Calu3 (cell line): Measurements from ENCODE around the gene RET. TPM values are rescaled to one million over a fixed set of nuclear protein-coding genes. Genes with fewer than 3 reads are reported as not detected.

Experiments
- BruUV-seq: library from RNA; stranded (reverse); fragments of 400-500 nt; replicated peaks from 2 replicates; lab custom pipeline; 2021; lab: Mats Ljungman, UMichigan
- CTCF ChIA-PET: fragments of 300-600 bp; sonication (Branson Sonifier 250); formaldehyde crosslinking; loops from one replicate; lab custom pipeline; 2022; ENCODE audit warnings: antibody characterized with exemption; lab: Charles Lee
- DNase-seq: peaks from one replicate; pipeline ENCODE4 v3.0.0; 2022
- H3K27ac Mint-ChIP-seq: one replicate; pipeline ENCODE4 v1.8.0; 2022; ENCODE audit warnings: mixed read lengths; ENCODE audit not compliant: unreplicated experiment
- H3K27me3 Mint-ChIP-seq: one replicate; pipeline ENCODE4 v1.8.0; 2022; ENCODE audit warnings: mixed read lengths; ENCODE audit not compliant: unreplicated experiment
- H3K36me3 Mint-ChIP-seq: one replicate; pipeline ENCODE4 v1.8.0; 2022; ENCODE audit warnings: mild to moderate bottlenecking, moderate library complexity, mixed read lengths; ENCODE audit not compliant: insufficient read depth, unreplicated experiment
- H3K4me1 Mint-ChIP-seq: one replicate; pipeline ENCODE4 v1.8.0; 2022; ENCODE audit warnings: mild to moderate bottlenecking, low read depth, mixed read lengths; ENCODE audit not compliant: unreplicated experiment
- H3K4me3 Mint-ChIP-seq: one replicate; pipeline ENCODE4 v1.8.0; 2022; ENCODE audit warnings: mild to moderate bottlenecking, low read depth, moderate library complexity, mixed read lengths; ENCODE audit not compliant: unreplicated experiment
- H3K9me3 Mint-ChIP-seq: one replicate; pipeline ENCODE4 v1.8.0; 2022; ENCODE audit warnings: low read depth, mixed read lengths; ENCODE audit not compliant: unreplicated experiment
- CTCF ChIP-seq: fragments of 200-600 bp; IDR thresholded peaks from one replicate; pipeline ENCODE4 v1.8.0; 2022; ENCODE audit warnings: antibody characterized with exemption; ENCODE audit not compliant: unreplicated experiment
- intact Hi-C: fragments of 100-400 bp; cut with micrococcal nuclease; formaldehyde crosslinking; loops from one replicate; pipeline ENCODE4 v1.10.0; 2022; ENCODE audit not compliant: unreplicated experiment
- total RNA-seq: library from RNA; stranded (reverse); gene quantifications from 2 replicates; pipeline ENCODE4 v1.2.3, GENCODE V29; 2022

RET gene
- total RNA-seq, 1 experiment from 2014 or later: not detected

DNA sequence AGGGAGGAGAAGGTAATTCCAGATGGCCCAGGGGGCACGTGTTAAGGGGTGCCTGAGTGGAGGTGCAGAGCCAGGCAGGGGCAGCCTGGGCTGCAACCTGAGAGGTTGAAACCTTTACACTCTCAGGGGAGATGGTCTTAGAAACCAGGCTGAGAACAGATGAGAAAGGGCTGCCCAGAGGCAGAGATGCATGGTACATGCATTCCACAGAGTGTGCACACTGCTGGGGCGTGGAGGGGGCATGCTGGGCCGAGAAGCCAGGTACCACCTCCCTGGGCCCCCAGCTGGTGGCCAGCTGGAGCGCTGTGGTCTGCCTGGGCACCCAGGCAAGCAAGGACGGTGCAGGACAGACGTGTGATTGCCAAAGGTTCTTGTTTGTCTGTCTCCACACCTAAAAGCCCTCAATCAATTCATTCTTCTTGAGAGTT, 47.2 kb downstream of the RET start:
- intact Hi-C loops: no loop called here
- H3K27me3 Mint-ChIP-seq: peaks cover 82% of the 10 kb centered on the region
- TF ChIP-seq CTCF: no peak
- H3K4me1 Mint-ChIP-seq: no peaks in the 10 kb centered on the region
- DNase-seq: no peak
- H3K27ac Mint-ChIP-seq: no peak overlapping the region
- no peaks in the 10 kb centered on the region for H3K9me3 Mint-ChIP-seq
- H3K4me3 Mint-ChIP-seq: no peak overlapping the region
- CTCF ChIA-PET: no interaction called here
- H3K36me3 Mint-ChIP-seq: no peaks in the 10 kb centered on the region
- no TSS peak for BruUV-seq

DNA sequence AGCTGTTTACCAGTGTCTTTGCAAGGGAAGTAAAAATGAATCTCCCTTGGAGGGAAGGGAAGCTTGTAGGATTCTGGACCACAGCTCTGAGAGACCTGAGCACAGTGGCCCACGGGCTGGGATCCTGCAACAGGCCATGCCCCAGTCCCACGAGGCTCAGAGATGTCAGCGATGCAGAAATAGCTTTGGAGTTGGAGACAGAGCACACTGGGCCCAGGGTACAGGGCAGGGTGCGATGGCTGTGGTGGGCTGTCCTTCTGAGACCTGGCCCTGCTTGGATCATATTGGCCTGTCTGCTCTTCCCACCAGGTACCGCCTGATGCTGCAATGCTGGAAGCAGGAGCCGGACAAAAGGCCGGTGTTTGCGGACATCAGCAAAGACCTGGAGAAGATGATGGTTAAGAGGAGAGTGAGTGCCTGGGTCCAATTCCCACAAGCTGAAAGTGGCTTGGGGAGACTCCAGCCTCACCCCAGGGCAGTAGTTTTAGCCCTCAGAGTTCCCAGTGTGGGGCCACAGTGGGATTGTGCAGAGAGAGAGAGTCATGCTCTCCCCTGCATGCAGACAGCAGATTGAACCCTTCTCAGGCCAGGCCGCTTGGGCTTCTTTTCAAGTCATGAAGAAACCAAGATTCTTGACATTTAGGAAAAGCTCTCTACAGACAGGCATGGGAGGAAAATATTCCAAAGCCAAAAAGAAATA, 47.9 kb downstream of the RET start:
- Mint-ChIP-seq H3K27ac (no peak overlapping the region), H3K4me1 (no peaks in the 10 kb centered on the region), H3K4me3 (no peak overlapping the region), H3K36me3 (no peaks in the 10 kb centered on the region), H3K27me3 (peaks cover 86% of the 10 kb centered on the region), H3K9me3 (no peaks in the 10 kb centered on the region)
- intact Hi-C loops: no loop called here
- BruUV-seq: no TSS peak
- CTCF ChIA-PET: no interaction called here
- no peak for TF ChIP-seq CTCF
- no peak for DNase-seq

- DNase-seq: no peak
- no peak overlapping the region for H3K27ac Mint-ChIP-seq
- H3K9me3 Mint-ChIP-seq: no peaks in the 10 kb centered on the region
- no peaks in the 10 kb centered on the region for H3K4me1 Mint-ChIP-seq
- CTCF ChIA-PET: no interaction called here
- no peak overlapping the region for H3K4me3 Mint-ChIP-seq
- H3K27me3 Mint-ChIP-seq: peaks cover 84% of the 10 kb centered on the region
- H3K36me3 Mint-ChIP-seq: no peaks in the 10 kb centered on the region
- intact Hi-C loops: no loop called here
- TF ChIP-seq CTCF: no peak
- no TSS peak for BruUV-seq
These were observed 48.5 kb downstream of the RET start for GRCh38 chr10:43125274-43125845.

GRCh38 chr10:43125881-43126731, 49.2 kb downstream of the RET start:
- DNase-seq: no peak
- CTCF ChIA-PET: no interaction called here
- TF ChIP-seq CTCF: no peak
- H3K9me3 Mint-ChIP-seq: no peaks in the 10 kb centered on the region
- peaks cover 80% of the 10 kb centered on the region for H3K27me3 Mint-ChIP-seq
- H3K4me1 Mint-ChIP-seq: no peaks in the 10 kb centered on the region
- H3K4me3 Mint-ChIP-seq: no peak overlapping the region
- H3K36me3 Mint-ChIP-seq: no peaks in the 10 kb centered on the region
- BruUV-seq: no TSS peak
- H3K27ac Mint-ChIP-seq: no peak overlapping the region
- intact Hi-C loops: no loop called here
